ENCODE data around the gene SPTBN1.

GRCh38 chr2:54476852-54477251, 20.7 kb downstream of the SPTBN1 start:
- no peak for TF ChIP-seq CTCF (IDR thresholded peaks at IDR 0.05; ENCODE audit: borderline replicate concordance, extremely low read depth, low read length, poor library complexity, severe bottlenecking)
- TF ChIP-seq EZH2 (IDR thresholded peaks at IDR 0.05; ENCODE audit: borderline replicate concordance, low read depth, low read length, severe bottlenecking) = no peak

All from DND-41 (cell line).